Epithelial cell of esophagus (primary cell): ENCODE results near the gene MSANTD1.

Experiments used
- DNase-seq: peaks from one replicate; pipeline ENCODE4 v3.0.0; 2010; ENCODE audit warnings: low read depth
- H3K4me3 ChIP-seq: 2 replicates; pipeline ENCODE4 v1.5.1; 2011; ENCODE audit warnings: mild to moderate bottlenecking, low read length, control low read depth
- CTCF ChIP-seq: IDR thresholded peaks from 2 replicates; pipeline ENCODE4 v1.5.1; 2011; ENCODE audit warnings: low read depth, mild to moderate bottlenecking, low read length, control low read depth, inconsistent platforms; ENCODE audit not compliant: insufficient read depth; ENCODE audit errors: missing control alignments

The MSANTD1 gene

GRCh38 chr4:3302173-3302785 is 53.3 kb downstream of the MSANTD1 start:
- no peak for DNase-seq
- H3K4me3 ChIP-seq = no peak overlapping the region
- TF ChIP-seq CTCF = no peak

- DNase-seq = no peak
- no peak for TF ChIP-seq CTCF
- no peak overlapping the region for H3K4me3 ChIP-seq
Observed at GRCh38 chr4:3302786-3303564, 54.0 kb downstream of the MSANTD1 start.

GRCh38 chr4:3303565-3303824 is 54.5 kb downstream of the MSANTD1 start:
- TF ChIP-seq CTCF = no peak
- DNase-seq = no peak
- H3K4me3 ChIP-seq = no peak overlapping the region

GRCh38 chr4:3303923-3304710 is 55.2 kb downstream of the MSANTD1 start:
- DNase-seq = no peak
- no peak overlapping the region for H3K4me3 ChIP-seq
- no peak for TF ChIP-seq CTCF

- no peak for TF ChIP-seq CTCF
- DNase-seq = no peak
- H3K4me3 ChIP-seq = no peak overlapping the region
Observed at GRCh38 chr4:3304831-3305609, 56.1 kb downstream of the MSANTD1 start.

- no peak for TF ChIP-seq CTCF
- no peak overlapping the region for H3K4me3 ChIP-seq
- peak; percentile 15 for DNase-seq
Observed at GRCh38 chr4:3305610-3306371, 56.8 kb downstream of the MSANTD1 start.
